Erythroblast (primary cell): ENCODE data around the gene GNA12.
"Not testable (repeated sequence)": the region's sequence is repeated elsewhere in the genome, so short reads cannot be mapped to it uniquely, and the experiment has no call there.

Experiments used
- GATA1 ChIP-seq: IDR thresholded peaks from 2 replicates; pipeline ENCODE4 v1.6.1; 2011; ENCODE audit warnings: low read depth, mild to moderate bottlenecking, control low read depth, low read length, moderate library complexity
- POLR2A ChIP-seq: IDR thresholded peaks from 2 replicates; pipeline ENCODE4 v1.6.1; 2011; ENCODE audit warnings: mild to moderate bottlenecking, low read length

- TF ChIP-seq POLR2A, GATA1: not testable (repeated sequence)
Measured at GRCh38 chr7:2743523-2744185, 100.5 kb downstream of the GNA12 start.
